ENCODE measurements around the gene TNFRSF18. TPM values are rescaled to one million over a fixed set of nuclear protein-coding genes. Genes with fewer than 3 reads are reported as not detected.

TNFRSF18 gene
- total RNA-seq, 1 donor = not detected

DNA sequence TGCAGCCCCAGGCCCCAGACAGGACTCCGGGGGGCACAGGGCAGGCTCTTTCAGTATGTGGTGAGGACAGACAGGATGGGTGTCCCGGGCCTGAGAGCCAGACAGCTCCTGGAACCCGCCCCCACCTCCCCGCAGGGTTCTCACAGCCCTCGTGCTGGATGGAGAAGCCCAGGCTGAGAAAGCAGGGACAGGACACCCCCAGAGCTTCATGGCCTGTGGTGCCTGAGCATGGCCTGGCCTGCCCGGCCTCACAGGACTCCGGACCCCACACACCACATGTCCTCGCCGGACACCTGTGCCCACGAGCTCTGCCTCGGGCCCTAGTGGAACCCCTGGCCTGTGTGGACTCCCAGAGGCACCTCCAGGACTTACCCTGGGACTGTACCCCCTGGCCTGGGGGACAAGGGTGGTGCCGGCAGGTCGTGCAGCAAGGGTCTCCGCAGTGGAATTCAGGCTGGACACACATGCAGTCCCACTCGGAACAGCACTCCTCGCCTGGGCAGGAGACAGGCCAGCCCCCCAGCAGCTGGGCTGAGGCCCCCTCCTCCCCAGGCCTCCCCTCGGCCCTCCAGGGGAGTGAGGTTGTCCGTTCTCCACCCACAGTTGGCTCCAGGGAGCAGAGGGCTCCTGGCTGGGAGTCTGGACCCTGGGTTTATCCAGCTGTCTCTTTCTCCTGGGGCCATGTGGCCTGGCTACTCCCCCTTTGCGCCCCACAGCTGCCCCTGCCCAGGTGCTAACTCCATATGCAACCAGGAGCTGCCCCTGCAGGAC is 1.2 kb downstream of the TNFRSF18 start:
- Histone ChIP-seq H3K27me3 (ENCODE audit: insufficient read depth, low read length) (peaks cover 11% of the 10 kb centered on the region), H2AFZ (ENCODE audit: low read length) (no peak overlapping the region), H3K9me3 (ENCODE audit: low read depth, low read length) (no peaks in the 10 kb centered on the region), H3K79me2 (ENCODE audit: insufficient read depth, low read length) (no peaks in the 10 kb centered on the region), H3K4me2 (ENCODE audit: insufficient read depth, low read length) (no peak overlapping the region), H3K4me3 (ENCODE audit: insufficient read depth, low read length) (no peak overlapping the region), H3K27ac (ENCODE audit: low read depth, low read length) (no peak overlapping the region), H3K36me3 (ENCODE audit: insufficient read depth, low read length) (no peaks in the 10 kb centered on the region), H3K4me1 (ENCODE audit: insufficient read depth, low read length) (peaks cover 13% of the 10 kb centered on the region), H4K20me1 (ENCODE audit: insufficient read depth, low read length) (no peaks in the 10 kb centered on the region)
- TF ChIP-seq, protein P1, sequence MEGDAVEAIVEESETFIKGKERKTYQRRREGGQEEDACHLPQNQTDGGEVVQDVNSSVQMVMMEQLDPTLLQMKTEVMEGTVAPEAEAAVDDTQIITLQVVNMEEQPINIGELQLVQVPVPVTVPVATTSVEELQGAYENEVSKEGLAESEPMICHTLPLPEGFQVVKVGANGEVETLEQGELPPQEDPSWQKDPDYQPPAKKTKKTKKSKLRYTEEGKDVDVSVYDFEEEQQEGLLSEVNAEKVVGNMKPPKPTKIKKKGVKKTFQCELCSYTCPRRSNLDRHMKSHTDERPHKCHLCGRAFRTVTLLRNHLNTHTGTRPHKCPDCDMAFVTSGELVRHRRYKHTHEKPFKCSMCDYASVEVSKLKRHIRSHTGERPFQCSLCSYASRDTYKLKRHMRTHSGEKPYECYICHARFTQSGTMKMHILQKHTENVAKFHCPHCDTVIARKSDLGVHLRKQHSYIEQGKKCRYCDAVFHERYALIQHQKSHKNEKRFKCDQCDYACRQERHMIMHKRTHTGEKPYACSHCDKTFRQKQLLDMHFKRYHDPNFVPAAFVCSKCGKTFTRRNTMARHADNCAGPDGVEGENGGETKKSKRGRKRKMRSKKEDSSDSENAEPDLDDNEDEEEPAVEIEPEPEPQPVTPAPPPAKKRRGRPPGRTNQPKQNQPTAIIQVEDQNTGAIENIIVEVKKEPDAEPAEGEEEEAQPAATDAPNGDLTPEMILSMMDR (IDR thresholded peaks at IDR 0.05; ENCODE audit: extremely low read depth, low read depth, low read length) = no peak
- peak; percentile 88 for DNase-seq (ENCODE audit: insufficient read length, low spot score, missing footprints)

- Histone ChIP-seq H3K4me1 (ENCODE audit: insufficient read depth, low read length) (peaks cover 13% of the 10 kb centered on the region), H3K79me2 (ENCODE audit: insufficient read depth, low read length) (no peaks in the 10 kb centered on the region), H2AFZ (ENCODE audit: low read length) (no peak overlapping the region), H3K36me3 (ENCODE audit: insufficient read depth, low read length) (no peaks in the 10 kb centered on the region), H3K4me3 (ENCODE audit: insufficient read depth, low read length) (no peak overlapping the region), H4K20me1 (ENCODE audit: insufficient read depth, low read length) (no peaks in the 10 kb centered on the region), H3K9me3 (ENCODE audit: low read depth, low read length) (no peaks in the 10 kb centered on the region), H3K27ac (ENCODE audit: low read depth, low read length) (no peak overlapping the region), H3K27me3 (ENCODE audit: insufficient read depth, low read length) (peaks cover 11% of the 10 kb centered on the region), H3K4me2 (ENCODE audit: insufficient read depth, low read length) (no peak overlapping the region)
- TF ChIP-seq, protein P1 (IDR thresholded peaks at IDR 0.05; ENCODE audit: extremely low read depth, low read depth, low read length) = no peak
- peak; percentile 80 for DNase-seq (ENCODE audit: insufficient read length, low spot score, missing footprints)
Measured at GRCh38 chr1:1204425-1204920, 1.9 kb downstream of the TNFRSF18 start.

DNA sequence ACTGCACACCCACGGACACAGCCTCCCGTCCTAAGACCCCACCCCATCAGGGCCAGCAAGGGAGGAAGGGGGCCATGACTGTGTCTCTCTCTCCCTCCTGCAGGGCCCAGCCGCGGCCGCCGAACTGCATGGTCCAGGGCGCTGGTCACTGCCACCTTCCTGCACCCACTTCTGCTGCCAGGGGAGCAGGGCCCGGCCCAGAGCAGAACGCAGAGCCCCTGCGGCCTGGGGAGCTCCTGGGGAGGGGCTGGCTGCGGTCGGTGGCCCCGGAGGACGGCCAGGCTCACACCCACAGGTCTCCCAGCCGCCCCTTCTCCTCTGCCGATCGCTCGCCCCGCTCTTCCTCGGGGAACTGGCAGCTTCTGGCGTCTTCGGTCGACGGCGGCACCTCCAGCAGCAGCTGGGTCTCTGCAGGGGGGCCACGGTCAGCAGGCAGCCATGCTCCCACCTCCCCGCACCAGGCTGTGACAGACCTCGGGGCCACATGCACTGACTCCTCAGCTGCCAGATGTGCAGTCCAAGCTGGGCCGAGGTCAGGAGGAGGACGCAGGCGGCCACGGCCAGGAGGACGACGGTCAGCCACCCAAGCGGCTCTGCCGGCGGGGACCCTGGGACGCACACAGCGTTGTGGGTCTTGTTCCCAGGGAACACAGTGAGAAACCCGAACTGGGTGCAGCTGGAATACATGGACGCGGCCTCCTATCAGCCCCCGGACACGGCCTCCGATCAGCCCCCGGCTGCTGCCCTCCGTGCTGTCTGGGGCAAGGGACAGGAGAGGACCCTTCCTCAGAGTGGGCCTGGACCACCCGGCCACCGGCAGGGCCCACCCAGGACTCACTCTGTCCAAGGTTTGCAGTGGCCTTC is 2.6 kb downstream of the TNFRSF18 start:
- Histone ChIP-seq H3K4me3 (ENCODE audit: insufficient read depth, low read length) (no peak overlapping the region), H3K9me3 (ENCODE audit: low read depth, low read length) (no peaks in the 10 kb centered on the region), H3K27ac (ENCODE audit: low read depth, low read length) (no peak overlapping the region), H3K4me2 (ENCODE audit: insufficient read depth, low read length) (no peak overlapping the region), H3K36me3 (ENCODE audit: insufficient read depth, low read length) (no peaks in the 10 kb centered on the region), H3K79me2 (ENCODE audit: insufficient read depth, low read length) (no peaks in the 10 kb centered on the region), H4K20me1 (ENCODE audit: insufficient read depth, low read length) (no peaks in the 10 kb centered on the region), H3K4me1 (ENCODE audit: insufficient read depth, low read length) (peaks cover 8% of the 10 kb centered on the region), H2AFZ (ENCODE audit: low read length) (no peak overlapping the region), H3K27me3 (ENCODE audit: insufficient read depth, low read length) (peaks cover 11% of the 10 kb centered on the region)
- peak; percentile 91 for DNase-seq (ENCODE audit: insufficient read length, low spot score, missing footprints)
- TF ChIP-seq, protein P1 (IDR thresholded peaks at IDR 0.05; ENCODE audit: extremely low read depth, low read depth, low read length) = no peak
